Measurements from ENCODE around the gene FGD5. TPM values are rescaled to one million over a fixed set of nuclear protein-coding genes. Genes with fewer than 3 reads are reported as not detected.
A peak's percentile ranks its signal among the peaks of the same experiment; 100 is the strongest.

The FGD5 gene
- total and polyA plus RNA-seq, 12 donors, result 8.9 to 23.4 (median 15.9) TPM

DNA sequence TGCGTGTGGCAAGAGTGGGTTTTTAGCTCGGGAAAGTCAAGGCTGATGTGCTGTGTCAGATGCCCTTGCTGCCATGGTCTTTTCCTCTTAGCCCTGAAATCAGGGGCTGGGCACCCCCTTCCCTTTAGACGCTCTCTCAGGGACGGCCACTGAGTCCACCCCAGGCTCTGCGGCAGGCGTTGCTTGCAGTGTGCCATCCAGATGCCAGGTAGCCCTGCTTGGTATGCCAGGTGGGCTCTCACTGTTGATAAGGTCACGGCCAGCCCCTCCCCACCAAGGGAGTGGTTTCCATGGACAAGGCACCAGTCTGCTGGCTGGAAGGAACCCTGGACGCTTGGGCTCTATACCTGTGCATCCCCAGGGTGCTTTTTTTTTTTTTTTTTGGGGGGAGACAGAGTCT, 24.6 kb downstream of the FGD5 start:
- H3K27ac ChIP-seq, result no peak overlapping the region
- intact Hi-C loops (cut with DNase I), result loop anchor here in 1 of 10 donors (10.0 kb wide), 1 partner anchor 49 kb away; no protein-coding TSS in a partner anchor
- ATAC-seq, result no peak
- H3K4me3 ChIP-seq, result no peak overlapping the region
- H3K9me3 ChIP-seq, result no peaks in the 10 kb centered on the region
- peaks cover 0 to 8% (median 0%) of the 10 kb centered on the region in 7 donors for H3K27me3 ChIP-seq
- TF ChIP-seq, protein P1, sequence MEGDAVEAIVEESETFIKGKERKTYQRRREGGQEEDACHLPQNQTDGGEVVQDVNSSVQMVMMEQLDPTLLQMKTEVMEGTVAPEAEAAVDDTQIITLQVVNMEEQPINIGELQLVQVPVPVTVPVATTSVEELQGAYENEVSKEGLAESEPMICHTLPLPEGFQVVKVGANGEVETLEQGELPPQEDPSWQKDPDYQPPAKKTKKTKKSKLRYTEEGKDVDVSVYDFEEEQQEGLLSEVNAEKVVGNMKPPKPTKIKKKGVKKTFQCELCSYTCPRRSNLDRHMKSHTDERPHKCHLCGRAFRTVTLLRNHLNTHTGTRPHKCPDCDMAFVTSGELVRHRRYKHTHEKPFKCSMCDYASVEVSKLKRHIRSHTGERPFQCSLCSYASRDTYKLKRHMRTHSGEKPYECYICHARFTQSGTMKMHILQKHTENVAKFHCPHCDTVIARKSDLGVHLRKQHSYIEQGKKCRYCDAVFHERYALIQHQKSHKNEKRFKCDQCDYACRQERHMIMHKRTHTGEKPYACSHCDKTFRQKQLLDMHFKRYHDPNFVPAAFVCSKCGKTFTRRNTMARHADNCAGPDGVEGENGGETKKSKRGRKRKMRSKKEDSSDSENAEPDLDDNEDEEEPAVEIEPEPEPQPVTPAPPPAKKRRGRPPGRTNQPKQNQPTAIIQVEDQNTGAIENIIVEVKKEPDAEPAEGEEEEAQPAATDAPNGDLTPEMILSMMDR (IDR thresholded peaks at IDR 0.05), result no peak
- peaks cover 0 to 7% (median 0%) of the 10 kb centered on the region in 9 donors for H3K36me3 ChIP-seq
- no peak for DNase-seq
- whole genome bisulfite sequencing, 2 donors, result 91% methylated on average over 8 of the region's 8 CpGs
- H3K4me1 ChIP-seq, result peaks cover 23 to 88% (median 52%) of the 10 kb centered on the region in 9 donors

DNA sequence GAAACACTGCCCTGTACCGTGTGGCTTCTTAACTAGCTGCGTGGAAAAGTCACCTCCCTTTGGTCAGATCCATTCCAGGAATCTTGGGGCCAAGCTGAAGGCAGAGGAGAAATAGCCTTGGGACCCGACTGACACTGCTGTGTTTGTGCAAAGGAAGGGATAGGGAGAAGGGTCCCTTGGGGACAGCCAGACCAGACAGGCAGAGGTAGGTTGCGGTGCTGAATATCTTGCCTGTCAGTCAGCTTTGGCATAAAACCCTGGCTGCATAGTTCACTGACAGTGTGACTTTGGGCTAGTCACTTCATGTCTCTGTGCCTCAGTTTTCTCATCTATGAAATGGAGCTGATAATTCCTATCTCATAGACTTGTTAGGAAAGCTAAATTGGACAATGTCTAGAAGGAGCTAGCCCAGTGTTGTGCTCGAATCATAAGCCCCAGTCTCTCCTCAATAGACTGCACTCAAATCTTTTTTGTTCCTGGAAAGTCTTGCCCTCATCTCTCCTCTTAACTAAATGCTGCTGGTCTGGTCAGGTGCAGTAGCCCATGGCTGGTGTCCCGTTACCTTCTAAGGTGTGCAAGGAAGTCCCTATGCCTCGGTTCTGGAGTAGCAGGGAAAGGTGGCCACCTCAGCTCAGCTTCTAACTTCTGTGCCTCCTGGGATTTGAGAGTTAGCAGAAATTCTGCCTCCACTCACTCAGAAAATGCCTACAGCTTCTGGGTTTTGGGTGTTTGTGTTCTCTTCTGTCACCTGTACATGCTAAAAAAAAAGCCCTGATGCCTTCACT, 25.8 kb downstream of the FGD5 start:
- Histone ChIP-seq H3K4me1 (peaks cover 21 to 88% (median 52%) of the 10 kb centered on the region in 9 donors), H3K27ac (no peak overlapping the region), H3K9me3 (no peaks in the 10 kb centered on the region), H3K4me3 (no peak overlapping the region), H3K27me3 (peaks cover 0 to 8% (median 0%) of the 10 kb centered on the region in 7 donors), H3K36me3 (peaks cover 0 to 7% (median 0%) of the 10 kb centered on the region in 9 donors)
- TF ChIP-seq, protein P1 (IDR thresholded peaks at IDR 0.05), result no peak
- intact Hi-C loops (cut with DNase I), result loop anchor here in 2 of 10 donors (5.0 to 10.0 kb wide), 2 partner anchors 32 to 50 kb away; no protein-coding TSS in a partner anchor
- ATAC-seq (no peak), DNase-seq (no peak)
- 76 to 79% methylated on average over 7 of the region's 7 CpGs for WGBS, 2 donors

GRCh38 chr3:14845180-14845579, 26.4 kb downstream of the FGD5 start:
- TF ChIP-seq, protein P1 (IDR thresholded peaks at IDR 0.05), result no peak
- Histone ChIP-seq H3K9me3 (no peaks in the 10 kb centered on the region), H3K27ac (no peak overlapping the region), H3K4me3 (no peak overlapping the region), H3K36me3 (peaks cover 0 to 7% (median 0%) of the 10 kb centered on the region in 9 donors), H3K4me1 (peaks cover 21 to 89% (median 58%) of the 10 kb centered on the region in 9 donors), H3K27me3 (peaks cover 0 to 8% (median 0%) of the 10 kb centered on the region in 7 donors)
- intact Hi-C loops (cut with DNase I), result loop anchor here in 2 of 10 donors (5.0 to 10.0 kb wide), 2 partner anchors 33 to 50 kb away; no protein-coding TSS in a partner anchor
- ATAC-seq (no peak), DNase-seq (no peak)
- 43 to 50% methylated on average over 3 of the region's 3 CpGs for WGBS, 2 donors

DNA sequence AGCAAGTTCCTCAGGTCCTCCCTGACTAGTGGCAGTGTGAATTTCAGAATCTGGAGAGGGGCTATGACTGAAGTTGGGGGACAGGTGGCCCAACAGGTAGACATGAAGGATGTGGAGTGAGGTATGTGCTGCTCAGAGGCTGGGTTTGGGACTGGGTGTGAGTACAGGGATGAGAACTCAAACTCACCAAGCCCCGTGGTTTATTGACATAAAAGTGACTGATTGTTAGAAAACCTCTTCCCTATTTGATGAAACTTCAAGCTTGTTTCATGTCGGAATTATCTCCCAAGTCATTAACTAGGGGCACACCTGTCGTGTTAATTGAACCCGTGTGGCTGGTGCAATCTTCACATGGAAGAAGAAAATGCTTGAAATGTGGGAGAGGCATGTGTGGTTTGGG, 27.1 kb downstream of the FGD5 start:
- H3K4me3 ChIP-seq, result no peak overlapping the region
- intact Hi-C loops (cut with DNase I), result loop anchor here in 2 of 10 donors (5.0 to 10.0 kb wide), 2 partner anchors 34 to 51 kb away; no protein-coding TSS in a partner anchor
- DNase-seq, result no peak
- no peaks in the 10 kb centered on the region for H3K9me3 ChIP-seq
- H3K4me1 ChIP-seq, result peaks cover 21 to 89% (median 60%) of the 10 kb centered on the region in 9 donors
- peak overlapping the region in 3 of 10 donors; percentile 1 to 86 (median 9) for H3K27ac ChIP-seq
- peaks cover 0 to 8% (median 0%) of the 10 kb centered on the region in 7 donors for H3K27me3 ChIP-seq
- H3K36me3 ChIP-seq, result peaks cover 0 to 7% (median 0%) of the 10 kb centered on the region in 9 donors
- WGBS, 2 donors, result 62 to 67% methylated on average over 4 of the region's 4 CpGs
- ATAC-seq, result no peak
- TF ChIP-seq, protein P1 (IDR thresholded peaks at IDR 0.05), result no peak
